Loucy (cell line): ENCODE data around the gene IFT27.

ENCODE experiments used
- CTCF ChIP-seq: fragments of 200-600 bp; sonication (generic); conservative IDR thresholded peaks from 2 replicates; pipeline ENCODE4 v1.5.1; 2014; ENCODE audit warnings: mild to moderate bottlenecking, antibody characterized with exemption, low read length
- EZH2phosphoT487 ChIP-seq: fragments of 200-600 bp; IDR thresholded peaks from 2 replicates; pipeline ENCODE4 v1.6.1; 2018; ENCODE audit warnings: antibody characterized with exemption, mild to moderate bottlenecking, moderate library complexity, borderline replicate concordance

- TF ChIP-seq CTCF (no peak), EZH2phosphoT487 (no peak)
These were observed 35.3 kb upstream of the IFT27 start for GRCh38 chr22:36811094-36811800.
